Activated T-cell treated with anti-CD3 and anti-CD28 coated beads for 24 hours (primary cell): ENCODE data around the gene HDAC10.

Experiments used
- DNase-seq: peaks from one replicate; pipeline ENCODE4 v3.0.0-alpha.2; 2020; ENCODE audit warnings: low read depth

Gene HDAC10

DNA sequence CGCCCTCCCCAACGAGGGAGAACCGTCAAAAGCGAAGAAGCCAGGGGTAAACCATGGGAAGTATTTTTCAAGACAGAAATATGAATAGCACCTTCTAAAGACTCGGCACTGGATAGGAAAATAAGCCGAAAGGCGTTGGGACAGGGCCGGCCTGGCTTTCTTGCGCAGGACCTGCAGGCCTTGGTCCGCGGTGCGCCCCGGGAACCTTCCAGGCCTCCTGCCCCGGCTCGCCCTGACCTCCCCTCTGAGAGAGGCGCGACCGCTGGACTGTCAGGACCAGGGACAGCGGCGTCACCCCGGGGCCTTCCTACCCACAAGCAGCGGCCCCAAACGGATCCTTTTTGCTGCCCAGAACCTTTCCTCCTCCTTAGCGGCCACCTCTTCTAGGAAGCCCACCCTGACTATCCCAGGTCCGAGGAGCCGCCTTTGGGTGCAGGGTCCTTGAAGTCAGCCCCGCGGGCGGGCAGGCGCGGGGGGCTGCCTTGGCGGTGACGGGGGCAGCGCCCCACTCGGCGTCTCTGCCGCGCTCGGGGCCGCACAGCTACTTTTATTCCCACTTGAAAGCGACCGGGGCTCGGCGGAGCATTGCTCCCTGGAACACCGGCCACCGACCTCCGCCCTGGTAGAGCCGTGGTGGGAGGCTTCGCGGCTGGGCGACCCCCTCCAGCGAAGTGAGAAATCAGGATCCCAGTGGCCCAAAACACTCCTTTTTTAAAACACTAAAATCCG is 19.8 kb upstream of the HDAC10 start:
- peak; percentile 42 for DNase-seq

DNA sequence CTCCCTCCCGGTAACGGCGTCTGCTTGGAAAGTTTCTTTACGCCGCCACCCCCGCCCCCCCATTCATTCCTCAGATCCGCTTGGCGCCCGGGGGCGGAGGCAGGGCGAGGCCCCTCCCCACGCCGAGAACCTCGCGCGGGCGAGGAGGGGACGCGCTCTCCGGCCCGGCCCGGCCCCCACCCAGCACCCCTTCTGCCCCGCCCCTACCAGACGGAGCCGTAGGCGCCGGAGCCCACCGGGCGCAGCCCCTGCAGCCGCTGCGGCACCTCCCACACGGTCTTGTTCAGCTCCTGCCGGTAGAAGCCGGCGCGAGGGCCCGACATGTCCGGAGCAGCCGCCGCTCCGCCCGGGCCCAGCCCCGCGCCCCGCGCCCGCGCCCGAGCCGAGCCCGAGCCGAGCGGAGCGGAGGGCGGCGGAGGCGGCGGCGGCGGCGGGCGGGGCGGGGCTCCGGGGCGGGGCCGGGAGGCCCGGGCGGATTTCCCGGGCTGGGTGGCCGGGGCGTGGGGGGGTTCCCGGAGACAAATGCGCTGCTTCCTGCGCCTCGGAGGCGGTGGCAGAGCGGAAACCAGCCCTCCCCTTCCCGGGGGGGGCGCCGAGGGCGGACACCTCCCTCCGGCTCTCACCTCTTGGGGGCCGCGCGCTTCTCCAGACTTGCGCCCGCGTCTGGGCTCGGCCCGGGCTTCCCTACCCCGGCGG is 19.1 kb upstream of the HDAC10 start, which contains the start of gene MAPK11:
MAPK11 (minus strand) TSS at position 411 of the 696 bp plus-strand sequence; CDS start at position 323, 88 bp downstream.
- DNase-seq, result peak; percentile 67

DNA sequence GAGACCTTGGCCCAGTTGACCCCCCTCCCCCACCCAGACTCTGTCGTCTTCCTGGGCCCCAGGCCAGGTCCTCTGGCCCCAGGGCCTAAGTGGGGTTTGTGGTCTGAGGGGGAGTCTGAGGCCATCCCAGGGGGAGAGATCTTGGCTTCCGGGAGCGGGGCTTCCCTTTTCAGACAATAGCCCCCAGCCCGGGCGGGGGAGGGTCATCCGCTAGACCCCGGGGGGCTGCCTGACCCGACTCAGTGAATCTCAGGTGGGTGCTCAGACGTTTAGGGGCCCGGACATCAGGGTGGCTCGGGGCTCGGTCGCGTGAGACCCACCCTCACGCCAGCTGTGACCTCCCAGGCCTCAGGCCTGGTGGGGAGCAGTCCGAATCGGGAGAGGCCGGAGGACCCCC is 18.5 kb upstream of the HDAC10 start:
- no peak for DNase-seq

DNA sequence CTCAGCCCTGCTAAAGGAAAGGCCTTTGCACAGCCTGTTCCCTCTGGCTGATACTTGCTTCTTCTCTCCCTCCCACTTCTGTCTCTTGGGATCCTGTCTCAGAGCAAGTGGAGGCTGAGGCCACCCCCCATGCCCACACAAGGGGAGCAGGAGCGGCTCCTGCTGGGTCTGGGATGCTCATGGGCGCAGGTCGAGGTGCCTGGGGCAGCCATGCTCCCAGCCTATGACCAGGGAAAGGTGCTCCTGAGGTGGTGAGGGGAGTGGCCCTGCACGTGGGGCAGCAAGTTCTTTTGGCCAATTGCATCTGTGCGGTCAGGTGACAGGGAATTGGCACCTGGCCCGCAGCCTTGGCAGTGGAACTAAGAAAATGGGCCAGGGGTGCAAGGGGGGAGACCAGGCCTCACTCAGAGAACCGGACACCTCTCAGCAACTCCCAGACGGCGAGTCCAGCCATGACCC is 17.6 kb upstream of the HDAC10 start:
- no peak for DNase-seq

DNA sequence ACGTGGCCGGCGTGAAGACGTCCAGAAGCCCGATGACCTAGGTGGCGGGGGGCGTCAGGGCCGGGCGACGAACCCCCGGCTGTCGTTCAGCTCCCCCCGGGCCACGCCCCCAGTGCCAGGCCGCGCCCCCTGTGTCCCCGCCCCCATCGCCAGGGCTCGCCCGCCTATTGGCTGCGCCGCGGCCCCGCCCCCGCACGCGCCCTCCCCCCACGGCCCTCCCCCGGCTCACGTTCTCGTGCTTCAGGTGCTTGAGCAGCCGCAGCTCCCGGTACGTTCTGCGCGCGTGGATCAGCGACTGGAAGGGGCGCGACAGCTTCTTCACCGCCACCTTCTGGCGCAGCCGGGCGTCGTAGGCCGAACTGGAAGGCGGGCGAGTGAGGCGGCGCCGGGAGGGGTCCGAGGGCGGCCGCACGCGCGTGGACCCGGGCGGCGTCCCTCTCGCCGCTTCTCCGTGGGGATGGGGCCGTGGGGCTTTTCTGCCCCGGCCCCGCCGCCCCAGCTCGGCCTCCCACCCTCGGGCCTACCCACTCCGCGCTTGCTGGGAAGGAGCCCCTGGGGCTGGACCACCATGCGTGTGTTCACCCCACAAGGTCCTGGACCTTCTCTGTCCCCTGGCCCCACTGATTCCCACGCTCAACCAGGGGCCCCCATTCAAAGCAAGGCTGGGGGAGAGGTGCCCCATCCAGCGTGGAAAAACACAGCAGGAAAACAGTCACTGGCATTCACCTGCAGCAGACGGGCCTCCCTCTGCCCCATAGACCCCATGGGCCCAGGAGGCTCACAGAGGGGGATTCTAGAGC is 16.7 kb upstream of the HDAC10 start:
- DNase-seq, result peak; percentile 35

DNA sequence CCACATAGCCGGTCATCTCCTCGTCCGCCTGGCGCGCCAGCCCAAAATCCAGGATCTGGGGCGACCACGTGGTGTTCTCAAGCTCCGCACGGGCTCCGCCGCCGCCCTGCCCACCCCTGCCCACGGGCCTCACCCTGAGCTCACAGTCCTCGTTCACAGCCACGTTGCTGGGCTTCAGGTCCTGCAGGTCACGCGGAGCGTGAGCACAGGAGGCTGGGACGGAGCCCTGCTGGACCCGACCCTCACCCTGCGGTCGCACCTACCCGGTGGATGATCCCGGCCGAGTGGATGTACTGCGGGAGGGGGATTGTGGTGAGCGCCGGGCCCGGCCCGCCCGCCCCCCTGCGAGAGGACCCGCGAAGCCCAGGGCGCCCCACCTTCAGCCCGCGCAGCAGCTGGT is 15.9 kb upstream of the HDAC10 start:
- DNase-seq, result no peak

DNA sequence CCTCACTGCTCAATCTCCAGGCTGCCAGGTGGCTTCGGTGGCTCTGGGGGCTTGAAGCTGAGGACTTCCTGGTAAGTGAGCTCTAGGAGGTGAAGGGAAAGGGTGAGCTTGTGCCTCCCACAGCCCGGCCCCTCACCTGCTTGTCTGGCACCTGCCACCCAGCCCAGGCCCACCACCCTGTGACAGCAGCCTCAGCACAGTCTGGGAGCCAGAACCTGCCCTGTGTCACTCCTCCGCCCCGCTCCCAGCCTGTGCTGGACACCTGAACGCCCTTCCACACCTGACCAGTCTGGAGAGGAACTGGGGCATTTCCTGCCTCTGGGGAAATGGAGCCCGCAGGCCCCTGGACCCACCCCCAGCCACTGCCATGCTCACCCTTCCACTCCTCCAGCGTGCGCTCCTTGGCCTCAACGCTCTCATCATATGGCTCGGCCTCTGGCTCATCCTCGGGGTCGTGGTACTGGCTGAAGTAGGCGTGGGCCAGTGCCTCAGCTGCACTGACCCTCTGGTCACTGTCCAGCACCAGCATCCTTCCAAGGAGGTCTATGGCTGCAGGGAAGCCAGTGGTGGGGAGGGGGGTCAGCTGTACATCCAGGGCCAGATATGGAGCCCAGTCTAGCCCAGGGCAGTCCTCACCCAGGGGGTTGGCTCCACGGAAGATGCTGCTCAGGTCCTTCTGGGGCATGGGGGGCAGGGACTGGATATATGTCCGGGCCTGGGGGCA is 14.0 kb upstream of the HDAC10 start:
- DNase-seq, result no peak

DNA sequence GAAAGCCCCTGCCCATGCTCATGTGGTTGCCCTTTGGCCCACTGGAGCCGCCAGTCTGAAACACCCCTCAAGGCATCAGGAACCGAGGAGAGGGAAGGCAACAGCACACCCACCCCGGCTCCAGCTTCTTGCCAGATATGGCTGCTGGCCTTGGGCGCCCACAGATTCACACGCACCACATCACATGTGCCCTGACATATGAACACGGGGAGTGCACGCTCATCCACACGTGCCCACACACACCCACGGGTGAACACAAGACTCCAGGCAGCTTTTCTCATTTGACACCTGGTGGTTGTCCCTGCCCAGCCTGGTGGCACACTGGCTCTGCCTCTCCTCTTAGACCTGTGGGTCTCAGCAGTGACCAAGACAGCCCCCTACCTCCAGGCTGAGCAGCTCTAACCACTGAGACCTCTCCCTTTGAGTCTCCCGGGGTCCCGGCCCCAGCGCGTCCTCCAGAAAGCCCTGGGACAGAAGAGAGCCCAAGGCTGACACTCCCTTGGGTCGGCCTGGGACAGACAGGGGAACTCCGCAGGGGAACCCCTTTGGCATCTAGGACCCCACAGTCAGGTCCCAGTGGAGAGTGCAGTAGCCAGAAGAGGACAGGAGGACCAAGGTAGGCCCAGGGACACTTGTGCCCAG is 13.2 kb upstream of the HDAC10 start:
- no peak for DNase-seq

DNA sequence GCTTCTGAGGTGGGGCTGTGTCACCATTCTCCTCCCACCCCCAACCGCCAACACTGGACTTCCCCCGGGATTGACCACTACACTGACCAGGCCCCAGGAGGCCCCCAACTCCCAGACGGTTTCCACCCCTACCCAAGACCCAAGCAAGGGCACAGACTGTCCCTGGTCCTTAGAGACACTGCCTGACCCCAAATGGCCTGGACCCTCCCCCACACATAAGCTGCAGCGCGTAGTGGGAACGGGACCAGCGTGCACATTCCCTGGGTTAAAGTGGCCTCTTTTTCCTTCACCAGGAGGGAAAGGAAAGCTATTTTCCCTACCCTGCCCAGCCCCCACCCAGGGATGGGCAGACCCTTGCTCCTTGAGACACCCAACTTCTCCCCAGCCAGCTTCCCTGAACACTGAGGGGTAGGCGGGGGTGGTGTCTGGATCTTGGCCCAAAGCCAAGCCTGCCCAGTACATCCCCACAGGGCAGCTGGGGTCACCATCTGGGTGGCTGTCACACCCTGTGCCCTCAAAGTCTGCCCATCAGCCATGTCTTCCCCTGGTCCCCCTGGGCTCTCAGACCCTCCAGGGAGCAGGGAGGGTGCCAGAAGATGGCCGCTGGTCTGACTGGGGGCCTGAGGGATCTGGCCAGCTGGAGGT is 12.0 kb upstream of the HDAC10 start:
- no peak for DNase-seq

DNA sequence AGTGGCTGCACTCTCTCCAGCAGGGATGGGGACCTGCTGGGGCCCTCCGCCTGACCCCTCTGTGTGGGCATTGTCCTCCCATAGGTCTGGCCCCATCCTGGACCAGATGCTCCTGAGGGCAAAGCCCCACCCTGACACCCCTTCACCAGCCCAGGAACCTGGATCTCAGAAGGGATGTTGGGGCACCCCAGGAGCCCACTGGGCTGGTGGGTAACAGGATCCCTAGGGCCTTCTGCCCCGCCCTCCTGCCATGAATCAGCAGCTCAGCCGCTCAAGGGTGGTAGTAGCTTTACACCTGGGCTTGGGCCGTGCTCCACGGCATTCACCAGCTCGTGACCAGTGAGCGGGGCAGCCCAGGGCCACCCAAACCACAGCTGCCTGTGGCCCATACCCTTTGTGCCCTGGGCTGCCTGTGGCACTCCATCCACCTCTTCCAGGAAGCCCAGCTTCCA is 11.4 kb upstream of the HDAC10 start:
- no peak for DNase-seq

DNA sequence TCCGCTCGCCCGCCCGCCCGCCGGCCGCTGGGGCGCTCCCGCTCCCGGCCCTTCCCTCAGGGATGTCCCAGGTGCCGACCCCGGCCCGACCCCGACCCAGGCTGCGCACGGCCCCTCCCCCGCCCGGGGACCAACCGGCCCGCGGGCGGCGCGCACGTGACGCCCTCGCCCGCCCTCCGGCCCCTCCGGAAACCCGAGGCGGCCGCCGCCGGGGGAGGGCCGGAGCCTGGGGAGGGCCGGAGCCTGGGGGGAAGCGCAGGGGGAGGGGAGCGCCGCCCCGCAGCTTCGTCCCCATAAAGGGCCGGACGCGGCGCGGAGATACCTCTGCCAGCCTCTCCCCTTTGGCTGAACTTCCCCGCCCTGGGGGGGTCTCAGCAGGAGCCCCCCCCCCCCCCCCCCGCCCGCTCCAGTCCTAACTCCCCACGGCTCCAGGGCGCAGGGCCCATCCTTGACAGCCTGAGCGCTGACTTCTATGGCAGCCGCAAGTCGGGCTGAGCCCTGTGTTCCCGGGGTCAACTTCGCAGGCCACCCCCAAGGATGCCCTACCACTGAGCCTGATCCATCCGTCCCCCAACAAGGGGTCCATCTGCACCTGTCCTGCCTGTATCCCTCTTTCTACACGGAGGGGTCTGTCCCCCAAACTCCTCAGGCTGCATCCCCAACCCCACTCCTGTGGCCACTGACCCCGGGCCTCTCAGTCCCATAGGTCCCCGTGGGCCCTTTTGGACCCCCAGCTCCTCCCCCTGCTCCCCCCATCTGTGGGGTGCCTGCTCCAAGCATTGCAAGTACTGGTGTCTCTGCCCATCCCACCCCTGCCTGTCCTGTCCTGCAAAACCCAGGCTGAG is 10.8 kb upstream of the HDAC10 start, which contains the start of gene MAPK12:
MAPK12 (minus strand) TSS at position 69 of the 845 bp plus-strand sequence. CDS start 174 bp downstream, outside the sequence.
- DNase-seq, result no peak

DNA sequence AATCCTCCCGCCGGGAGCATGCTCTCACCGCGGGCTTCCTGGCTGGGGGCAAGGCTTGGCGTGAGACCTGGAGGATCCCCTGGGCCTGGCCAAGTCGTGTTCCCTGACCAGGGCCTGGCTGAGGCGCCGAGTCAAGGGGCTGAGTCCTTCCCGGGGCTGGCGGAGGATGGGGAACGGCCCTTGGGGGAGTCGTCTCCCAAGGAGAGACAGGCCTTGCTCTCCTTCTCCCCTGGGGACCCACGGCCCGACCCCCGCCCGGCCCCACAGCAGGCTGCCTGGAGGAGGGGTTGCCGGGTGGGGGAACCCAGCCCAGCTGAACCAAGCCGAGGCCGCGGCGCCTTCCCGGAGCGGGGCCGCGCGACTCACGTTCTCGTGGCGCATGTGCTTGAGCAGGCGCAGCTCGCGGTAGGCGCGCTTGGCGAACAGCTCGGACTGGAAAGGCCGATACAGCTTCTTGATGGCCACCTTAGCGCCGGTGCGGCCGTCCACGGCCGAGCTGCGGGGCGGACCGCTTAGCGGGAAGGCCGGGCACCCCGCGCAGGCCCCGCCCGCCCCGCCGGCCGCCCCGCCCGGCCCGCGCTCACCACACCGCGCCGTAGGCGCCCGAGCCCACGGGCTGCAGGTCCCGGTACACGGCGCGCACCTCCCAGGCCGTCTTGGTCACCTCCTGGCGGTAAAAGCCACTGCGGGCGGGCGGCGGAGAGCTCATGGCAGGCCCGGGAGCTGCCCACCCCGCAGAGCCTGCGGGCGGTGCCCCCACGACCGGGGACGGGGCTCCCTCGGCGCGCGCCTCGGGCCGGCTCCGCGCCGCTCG is 9.9 kb upstream of the HDAC10 start:
- DNase-seq, result no peak

DNA sequence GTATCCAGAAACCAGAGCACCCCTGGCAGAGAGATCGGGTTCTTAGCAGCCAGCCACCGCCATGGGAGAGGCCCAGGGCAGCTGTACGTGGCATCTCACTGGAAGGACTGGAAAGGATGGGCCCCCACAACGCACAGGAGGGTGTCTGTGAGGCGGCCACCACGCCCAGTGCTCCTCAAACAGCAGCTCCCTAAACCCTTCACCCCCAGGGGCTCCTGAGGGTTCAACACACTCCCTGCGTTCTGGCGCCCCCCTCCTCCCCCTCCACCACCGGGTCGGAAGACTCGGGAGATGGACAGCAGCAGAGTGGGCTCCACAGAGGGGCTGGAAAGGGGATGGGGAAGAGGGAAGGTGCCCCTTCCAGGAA is 9.4 kb upstream of the HDAC10 start:
- DNase-seq, result no peak

DNA sequence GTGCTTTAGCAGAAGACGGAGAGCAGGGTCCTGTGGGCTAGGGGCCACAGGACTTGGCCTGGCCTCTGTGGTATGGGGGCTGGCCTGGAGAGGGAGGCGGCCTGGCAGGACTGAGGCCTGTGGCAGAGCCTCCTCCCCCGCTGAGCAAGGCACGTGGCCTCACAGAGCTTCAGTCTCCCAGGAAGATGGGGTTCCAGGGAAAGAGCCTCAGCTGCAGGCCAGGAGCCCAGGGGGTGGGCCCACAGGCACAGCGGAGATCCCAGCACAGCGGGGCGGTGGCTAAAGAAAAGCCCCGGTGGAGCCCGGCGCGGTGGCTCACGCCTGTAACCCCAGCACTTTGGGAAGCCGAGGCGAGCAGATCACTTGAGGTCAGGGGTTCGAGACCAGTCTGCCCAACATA is 8.2 kb upstream of the HDAC10 start:
- no peak for DNase-seq

DNA sequence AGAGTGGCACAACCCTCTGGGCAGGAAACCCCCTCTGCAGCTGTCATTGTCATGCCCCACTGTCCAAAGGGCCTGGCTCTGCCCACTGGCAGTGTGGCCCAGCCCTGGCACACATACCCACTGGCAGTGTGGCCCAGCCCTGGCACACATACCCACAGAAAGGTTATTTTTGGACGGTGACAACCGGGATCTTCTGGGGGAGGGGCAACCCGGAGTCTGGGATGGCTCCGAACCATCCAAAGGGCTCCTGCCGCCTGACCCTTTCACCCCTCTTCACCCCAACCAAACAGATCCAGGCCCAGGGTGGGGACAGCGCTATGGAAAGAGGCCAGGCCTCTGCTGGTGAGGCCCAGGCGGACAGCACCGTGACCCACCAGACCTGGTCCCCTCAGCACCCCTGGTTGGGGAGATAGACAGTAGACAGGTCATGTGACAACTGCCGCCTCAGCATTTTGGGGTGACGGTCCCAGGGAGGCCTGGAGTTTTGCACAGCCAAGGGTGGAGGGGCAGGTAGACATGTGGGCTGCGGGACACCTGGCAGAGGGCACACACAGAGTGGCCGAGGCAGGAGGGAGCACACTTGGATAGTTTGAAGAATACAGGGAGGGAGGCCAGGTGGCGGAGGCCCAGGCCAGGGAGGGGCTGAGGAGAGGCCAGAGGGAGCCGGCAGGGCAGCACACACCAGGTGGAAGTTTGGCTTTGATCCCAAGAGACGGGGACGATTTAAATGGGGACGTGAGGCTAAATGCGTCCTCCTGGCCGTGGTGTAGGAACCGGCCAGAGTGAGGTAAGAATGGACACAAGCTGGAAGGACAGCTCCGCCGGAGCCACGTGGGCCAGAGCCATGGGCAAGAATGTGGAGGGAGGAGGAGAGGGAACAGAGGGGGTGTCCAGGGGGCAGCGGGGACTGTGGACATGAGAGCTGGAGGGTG is 7.6 kb upstream of the HDAC10 start:
- no peak for DNase-seq

DNA sequence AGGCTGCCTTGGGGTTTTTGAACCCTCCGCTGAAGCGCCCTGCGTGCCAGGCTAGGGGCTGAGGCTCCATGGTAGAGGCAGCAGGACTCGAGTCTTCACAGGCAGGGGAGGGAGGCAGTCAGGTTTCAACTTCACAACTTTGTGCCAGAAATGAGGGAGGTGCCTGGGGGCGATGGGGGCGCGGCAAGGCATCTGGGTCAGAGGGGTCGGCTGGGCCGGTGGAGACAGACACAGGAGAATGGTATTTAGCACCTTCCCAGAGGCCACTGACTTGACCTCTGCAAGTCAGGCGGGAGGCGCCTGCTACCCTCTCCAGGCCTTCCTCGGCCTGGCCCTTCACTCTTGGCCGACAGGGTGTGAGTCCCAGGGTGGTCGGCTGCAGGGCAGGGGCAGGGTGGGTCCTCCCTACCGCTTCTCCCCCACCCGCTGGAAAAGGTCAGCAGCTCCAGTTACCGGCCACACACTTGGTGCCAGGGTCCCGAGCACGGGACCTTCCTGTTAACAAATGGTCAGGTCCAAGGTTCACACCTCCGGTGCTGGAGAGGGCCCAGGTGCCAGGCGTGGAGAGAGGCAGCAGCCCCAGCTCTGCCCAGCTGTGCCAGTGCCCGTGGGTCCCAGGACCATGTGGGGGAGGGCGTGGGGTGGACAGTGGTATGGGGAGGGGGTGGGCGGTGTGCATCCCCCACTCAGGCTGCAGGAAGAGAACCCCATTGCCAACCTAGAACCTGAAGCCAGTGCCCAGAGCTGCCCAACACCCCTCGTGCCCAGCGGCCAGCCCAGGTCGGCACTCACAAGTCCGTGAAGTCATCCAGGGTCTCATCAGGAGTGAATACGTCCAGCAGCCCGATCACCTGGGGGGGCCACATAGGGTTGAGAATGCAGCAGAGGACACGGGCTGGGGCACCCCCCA is 6.6 kb upstream of the HDAC10 start:
- no peak for DNase-seq

DNA sequence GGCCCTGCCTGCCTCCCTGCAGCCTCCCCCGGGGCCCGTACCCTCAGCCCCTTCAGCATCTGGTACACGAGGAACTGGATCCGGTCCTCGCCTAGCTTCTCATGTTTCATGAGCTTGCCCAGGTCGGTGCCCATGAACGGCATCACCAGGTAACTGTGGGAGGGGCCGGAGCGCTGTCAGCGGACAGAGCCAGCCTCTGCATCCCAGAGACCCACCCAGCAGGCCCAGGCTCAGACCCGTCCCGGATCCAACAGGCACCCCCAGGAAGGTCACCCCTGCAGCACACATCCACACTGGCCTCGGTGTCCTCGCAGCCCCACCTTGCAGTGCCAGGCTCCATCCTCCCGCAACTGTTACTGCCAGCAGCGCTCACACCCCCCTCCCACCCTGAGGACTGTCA is 6.0 kb upstream of the HDAC10 start:
- no peak for DNase-seq
